SK-N-SH (cell line): ENCODE results near the gene ARHGAP42. TPM values are rescaled to one million over a fixed set of nuclear protein-coding genes. Genes with fewer than 3 reads are reported as not detected.

Source experiments
- CTCF ChIA-PET: fragments of 300-600, 350-600 bp; formaldehyde crosslinking; extraction: SDS; loops from one replicate; lab custom pipeline; 2021; lab: Yijun Ruan, JAX
- POLR2A ChIA-PET: fragments of 350-600 bp; sonication (Branson Sonifier 250); formaldehyde crosslinking; extraction: SDS; loops from one replicate; lab custom pipeline; 2020; ENCODE audit warnings: antibody characterized with exemption, inconsistent platforms; lab: Yijun Ruan, JAX
- DNase-seq: peaks from one replicate; pipeline ENCODE4 v3.0.0; 2012
- H2AFZ ChIP-seq: fragments of 200-600 bp; sonication (generic); 2 replicates; pipeline ENCODE4 v1.8.1; 2016; ENCODE audit warnings: antibody characterized with exemption, mild to moderate bottlenecking, low read depth
- H3F3A ChIP-seq: fragments of 200-600 bp; sonication (generic); replicated peaks from 2 replicates; pipeline ENCODE3; 2016; ENCODE audit warnings: antibody characterized with exemption, mild to moderate bottlenecking; ENCODE audit not compliant: insufficient read depth
- H3K27ac ChIP-seq, 2 experiments: fragments of 200-500 bp in 1 of 2; fragments of 200-600 bp in 1 of 2; sonication (Bioruptor generic) in 1 of 2; sonication (generic), shearing (Covaris generic) in 1 of 2; 2 replicates each; pipeline versions ENCODE4 v1.5.1 to v1.6.1; 2014 to 2016; ENCODE audit warnings: low read depth in 2 of 2, inconsistent platforms in 1 of 2, low read length in 1 of 2, mild to moderate bottlenecking in 1 of 2, mixed read lengths in 1 of 2
- H3K27me3 ChIP-seq: fragments of 200-600 bp; sonication (generic), shearing (Covaris generic); 2 replicates; pipeline ENCODE4 v1.6.1; 2016; ENCODE audit warnings: mixed run types; ENCODE audit not compliant: insufficient read depth
- H3K36me3 ChIP-seq, 2 experiments: fragments of 200-500 bp in 1 of 2; fragments of 200-600 bp in 1 of 2; sonication (Bioruptor generic) in 1 of 2; sonication (generic) in 1 of 2; replicated peaks in 1 of 2; 2 replicates each; pipeline versions ENCODE3 to v1.5.1; 2014 to 2016; ENCODE audit warnings: low read length in 1 of 2, mild to moderate bottlenecking in 1 of 2; ENCODE audit not compliant: insufficient read depth in 2 of 2, control insufficient read depth in 1 of 2
- H3K4me1 ChIP-seq, 2 experiments: fragments of 200-500 bp in 1 of 2; fragments of 200-600 bp in 1 of 2; sonication (Bioruptor generic) in 1 of 2; sonication (generic), shearing (Covaris generic) in 1 of 2; 2 replicates each; pipeline versions ENCODE4 v1.5.1 to v1.6.1; 2014 to 2016; ENCODE audit warnings: low read depth in 1 of 2, low read length in 1 of 2, mixed run types in 1 of 2; ENCODE audit not compliant: insufficient read depth in 2 of 2, control insufficient read depth in 1 of 2
- H3K4me2 ChIP-seq: fragments of 200-600 bp; sonication (generic), shearing (Covaris generic); 2 replicates; pipeline ENCODE4 v1.6.1; 2017; ENCODE audit warnings: mixed run types
- H3K4me3 ChIP-seq, 2 experiments: fragments of 200-500 bp in 1 of 2; fragments of 200-600 bp in 1 of 2; sonication (Bioruptor generic) in 1 of 2; sonication (generic), shearing (Covaris generic) in 1 of 2; 2 replicates each; pipeline versions ENCODE4 v1.5.1 to v1.8.1; 2014 to 2016; ENCODE audit warnings: low read depth in 2 of 2, inconsistent platforms in 1 of 2, low read length in 1 of 2, mild to moderate bottlenecking in 1 of 2, mixed read lengths in 1 of 2, moderate library complexity in 1 of 2
- H3K79me2 ChIP-seq: fragments of 200-600 bp; sonication (generic); 2 replicates; pipeline ENCODE4 v1.8.1; 2017; ENCODE audit warnings: mild to moderate bottlenecking; ENCODE audit not compliant: insufficient read depth
- H3K9ac ChIP-seq: fragments of 200-600 bp; sonication (generic); 2 replicates; pipeline ENCODE4 v1.6.1; 2017; ENCODE audit warnings: mixed run types
- H3K9me2 ChIP-seq: fragments of 200-600 bp; sonication (generic); 2 replicates; pipeline ENCODE4 v1.6.1; 2017; ENCODE audit warnings: mixed run types
- H3K9me3 ChIP-seq: fragments of 200-600 bp; sonication (generic); 2 replicates; pipeline ENCODE4 v1.6.1; 2017; ENCODE audit warnings: mixed run types, mild to moderate bottlenecking, moderate library complexity
- H4K20me1 ChIP-seq: fragments of 200-600 bp; sonication (generic); 2 replicates; pipeline ENCODE4 v1.6.1; 2017; ENCODE audit warnings: mild to moderate bottlenecking, mixed run types; ENCODE audit not compliant: insufficient read depth
- CHD2 ChIP-seq: fragments of 150-350 bp; IDR thresholded peaks from 2 replicates; pipeline ENCODE4 v1.6.1; 2018; ENCODE audit warnings: low read length; ENCODE audit not compliant: partially characterized antibody
- ELF1 ChIP-seq: IDR thresholded peaks from 2 replicates; pipeline ENCODE4 v1.4.0; 2012
- EP300 ChIP-seq, 2 experiments: IDR thresholded peaks; 2 replicates each; pipeline versions ENCODE4 v1.4.0 to v1.6.1; 2012; ENCODE audit warnings: borderline replicate concordance in 1 of 2, low read depth in 1 of 2, low read length in 1 of 2
- FOSL2 ChIP-seq: IDR thresholded peaks from 2 replicates; pipeline ENCODE4 v1.4.0; 2012; ENCODE audit warnings: low read depth, mild to moderate bottlenecking, moderate library complexity, borderline replicate concordance
- FOXM1 ChIP-seq: IDR thresholded peaks from 2 replicates; pipeline ENCODE4 v1.4.0; 2012; ENCODE audit warnings: low read depth, mild to moderate bottlenecking
- JUND ChIP-seq: IDR thresholded peaks from 2 replicates; pipeline ENCODE4 v1.4.0; 2012
- MEF2A ChIP-seq: IDR thresholded peaks from 2 replicates; pipeline ENCODE4 v1.4.0; 2012; ENCODE audit warnings: low read depth, borderline replicate concordance
- MXI1 ChIP-seq: IDR thresholded peaks from 2 replicates; pipeline ENCODE4 v1.6.1; 2012; ENCODE audit warnings: mild to moderate bottlenecking, low read depth, low read length, improper control_type of control experiment
- NRF1 ChIP-seq: IDR thresholded peaks from 2 replicates; pipeline ENCODE4 v1.6.1; 2012; ENCODE audit warnings: low read depth, mild to moderate bottlenecking, low read length
- PBX3 ChIP-seq: IDR thresholded peaks from 2 replicates; pipeline ENCODE4; 2012
- POLR2AphosphoS5 ChIP-seq: IDR thresholded peaks from 2 replicates; pipeline ENCODE4 v1.6.1; 2012; ENCODE audit warnings: low read depth, low read length
- RAD21 ChIP-seq: IDR thresholded peaks from 2 replicates; pipeline ENCODE4 v1.6.1; 2012; ENCODE audit warnings: mild to moderate bottlenecking, low read length
- SMC3 ChIP-seq: IDR thresholded peaks from 2 replicates; pipeline ENCODE4 v1.6.1; 2012; ENCODE audit warnings: low read depth, low read length, improper control_type of control experiment
- TCF12 ChIP-seq: IDR thresholded peaks from 2 replicates; pipeline ENCODE4 v1.4.0; 2012
- YY1 ChIP-seq: IDR thresholded peaks from 2 replicates; pipeline ENCODE4 v1.4.0; 2012; ENCODE audit warnings: low read depth, mild to moderate bottlenecking
- WGBS: methylation state at CpG from one replicate; pipeline ENCODE4 v1.1.6; 2017; ENCODE audit warnings: low lambda C conversion rate; 5-methylcytosine and 5-hydroxymethylcytosine counted together
- polyA plus RNA-seq, 3 experiments: library from polyadenylated mRNA; depleted of rRNA; stranded (reverse); fragments of >200 nt; gene quantifications; 2 replicates each; pipeline ENCODE4 v1.2.3, GENCODE V29; 2012
- TF ChIP-seq, protein P1 (sequence below): fragments of 150-350 bp; IDR thresholded peaks from 2 replicates; pipeline ENCODE4 v1.6.1; 2017; ENCODE audit warnings: antibody characterized with exemption, low read length, low read depth, borderline replicate concordance
- TF ChIP-seq, protein P2 (sequence below): fragments of 200-600 bp; sonication (generic); IDR thresholded peaks from 2 replicates; pipeline ENCODE4 v1.6.1; 2017; ENCODE audit warnings: antibody characterized with exemption, mild to moderate bottlenecking, moderate library complexity

ARHGAP42 gene
- polyA plus RNA-seq, 1 of the 3 experiments (the other 2 are of a cell fraction), result 0.02 TPM

DNA sequence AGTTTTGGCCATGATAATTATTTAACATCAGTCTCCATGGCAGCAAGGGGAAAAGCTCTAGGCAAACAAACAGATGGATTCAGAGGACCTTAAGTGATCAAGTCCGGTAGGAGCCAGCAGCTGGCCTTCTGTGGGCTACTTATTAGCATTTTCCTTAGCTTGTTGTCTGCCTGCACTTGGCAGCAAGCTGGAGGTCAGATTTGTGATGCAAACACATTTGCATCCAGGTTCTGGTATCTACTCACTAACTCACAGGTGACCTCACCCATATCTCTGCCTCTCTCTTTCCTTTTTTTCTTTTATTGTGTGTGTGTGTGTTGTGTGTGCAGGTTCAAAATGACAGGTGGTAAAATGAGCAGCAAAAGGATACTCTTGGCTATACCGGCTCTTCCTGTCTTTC, 32.3 kb downstream of the ARHGAP42 start:
- H3K79me2 ChIP-seq, result no peaks in the 10 kb centered on the region
- WGBS, result 0% methylated on average over 2 of the region's 2 CpGs
- H3F3A ChIP-seq, result no peaks in the 10 kb centered on the region
- no peak overlapping the region for H2AFZ ChIP-seq
- TF ChIP-seq, protein P1, sequence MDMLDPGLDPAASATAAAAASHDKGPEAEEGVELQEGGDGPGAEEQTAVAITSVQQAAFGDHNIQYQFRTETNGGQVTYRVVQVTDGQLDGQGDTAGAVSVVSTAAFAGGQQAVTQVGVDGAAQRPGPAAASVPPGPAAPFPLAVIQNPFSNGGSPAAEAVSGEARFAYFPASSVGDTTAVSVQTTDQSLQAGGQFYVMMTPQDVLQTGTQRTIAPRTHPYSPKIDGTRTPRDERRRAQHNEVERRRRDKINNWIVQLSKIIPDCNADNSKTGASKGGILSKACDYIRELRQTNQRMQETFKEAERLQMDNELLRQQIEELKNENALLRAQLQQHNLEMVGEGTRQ, result no peak
- TF ChIP-seq ELF1 (no peak), NRF1 (no peak), SMC3 (no peak), FOXM1 (no peak), TCF12 (no peak), EP300 (IDR thresholded peaks at IDR 0.05; ENCODE audit: borderline replicate concordance in 1 of 2, low read depth in 1 of 2, low read length in 1 of 2) (no peak), YY1 (no peak)
- H3K4me3 ChIP-seq, result no peak overlapping the region
- ChIA-PET POLR2A (no interaction called here), CTCF (no interaction called here)
- no peaks in the 10 kb centered on the region for H4K20me1 ChIP-seq
- no peak overlapping the region for H3K9ac ChIP-seq
- H3K9me2 ChIP-seq, result no peaks in the 10 kb centered on the region
- DNase-seq, result no peak
- no peaks in the 10 kb centered on the region for H3K36me3 ChIP-seq
- no peak overlapping the region for H3K4me2 ChIP-seq
- no peaks in the 10 kb centered on the region for H3K9me3 ChIP-seq
- H3K27me3 ChIP-seq, result no peaks in the 10 kb centered on the region; the same call in 1 of the 2 replicates
- H3K27ac ChIP-seq, result no peak overlapping the region
- H3K4me1 ChIP-seq, result no peaks in the 10 kb centered on the region; a peak in 2 of 4 replicates

DNA sequence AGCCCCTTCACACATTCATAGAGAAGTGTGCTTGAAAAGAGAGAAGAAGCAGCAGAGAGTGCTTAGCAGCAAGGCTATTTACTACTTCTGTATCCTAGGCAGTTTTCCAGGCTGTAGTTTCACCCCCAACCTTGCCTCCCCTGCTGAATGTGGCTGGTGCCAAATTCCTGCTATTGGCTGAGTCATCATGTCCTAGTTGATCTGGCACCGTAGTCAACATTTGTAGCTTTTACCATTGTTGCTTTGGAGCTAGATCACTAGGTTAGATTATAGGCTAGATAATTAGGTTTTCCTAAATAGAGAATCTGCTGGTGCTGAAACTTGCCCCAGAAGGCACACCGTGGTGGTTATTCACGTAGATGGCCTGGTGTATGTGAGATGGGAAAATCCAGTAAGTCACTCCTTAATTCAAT, 32.7 kb downstream of the ARHGAP42 start:
- Histone ChIP-seq H3K36me3 (no peaks in the 10 kb centered on the region), H3K4me1 (no peaks in the 10 kb centered on the region; a peak in 2 of 4 replicates), H3K9me2 (no peaks in the 10 kb centered on the region), H3K27me3 (no peaks in the 10 kb centered on the region; the same call in 1 of the 2 replicates), H3F3A (no peaks in the 10 kb centered on the region), H3K79me2 (no peaks in the 10 kb centered on the region), H2AFZ (no peak overlapping the region), H4K20me1 (no peaks in the 10 kb centered on the region), H3K4me3 (no peak overlapping the region), H3K27ac (no peak overlapping the region), H3K4me2 (no peak overlapping the region), H3K9ac (no peak overlapping the region), H3K9me3 (no peaks in the 10 kb centered on the region)
- ChIA-PET CTCF (no interaction called here), POLR2A (no interaction called here)
- 7% methylated on average over 3 of the region's 3 CpGs for WGBS
- peak; percentile 18; the same call in 1 of the 2 replicates for TF ChIP-seq FOSL2
- no peak for TF ChIP-seq EP300 (IDR thresholded peaks at IDR 0.05; ENCODE audit: borderline replicate concordance in 1 of 2, low read depth in 1 of 2, low read length in 1 of 2)
- no peak for DNase-seq

GRCh38 chr11:100726680-100727079, 39.6 kb downstream of the ARHGAP42 start:
- CTCF ChIA-PET, result no interaction called here
- H4K20me1 ChIP-seq, result no peaks in the 10 kb centered on the region
- H3K27me3 ChIP-seq, result no peaks in the 10 kb centered on the region; the same call in 1 of the 2 replicates
- H3K9ac ChIP-seq, result no peak overlapping the region
- no peaks in the 10 kb centered on the region for H3K9me3 ChIP-seq
- no peaks in the 10 kb centered on the region for H3K36me3 ChIP-seq
- POLR2A ChIA-PET, result no interaction called here
- no peaks in the 10 kb centered on the region for H3K4me1 ChIP-seq
- H3K79me2 ChIP-seq, result no peaks in the 10 kb centered on the region
- no peak overlapping the region for H3K4me3 ChIP-seq
- H3K9me2 ChIP-seq, result no peaks in the 10 kb centered on the region
- H3K4me2 ChIP-seq, result no peak overlapping the region
- no peak for DNase-seq
- no peak overlapping the region for H3K27ac ChIP-seq
- H2AFZ ChIP-seq, result no peak overlapping the region
- H3F3A ChIP-seq, result no peaks in the 10 kb centered on the region
- WGBS, result 5% methylated on average over 1 of the region's 1 CpG
- TF ChIP-seq NRF1 (no peak), RAD21 (no peak), MXI1 (no peak), EP300 (IDR thresholded peaks at IDR 0.05; ENCODE audit: borderline replicate concordance in 1 of 2, low read depth in 1 of 2, low read length in 1 of 2) (no peak), CHD2 (no peak), POLR2AphosphoS5 (no peak), PBX3 (no peak), JUND (no peak), MEF2A (no peak)
- TF ChIP-seq, protein P2, sequence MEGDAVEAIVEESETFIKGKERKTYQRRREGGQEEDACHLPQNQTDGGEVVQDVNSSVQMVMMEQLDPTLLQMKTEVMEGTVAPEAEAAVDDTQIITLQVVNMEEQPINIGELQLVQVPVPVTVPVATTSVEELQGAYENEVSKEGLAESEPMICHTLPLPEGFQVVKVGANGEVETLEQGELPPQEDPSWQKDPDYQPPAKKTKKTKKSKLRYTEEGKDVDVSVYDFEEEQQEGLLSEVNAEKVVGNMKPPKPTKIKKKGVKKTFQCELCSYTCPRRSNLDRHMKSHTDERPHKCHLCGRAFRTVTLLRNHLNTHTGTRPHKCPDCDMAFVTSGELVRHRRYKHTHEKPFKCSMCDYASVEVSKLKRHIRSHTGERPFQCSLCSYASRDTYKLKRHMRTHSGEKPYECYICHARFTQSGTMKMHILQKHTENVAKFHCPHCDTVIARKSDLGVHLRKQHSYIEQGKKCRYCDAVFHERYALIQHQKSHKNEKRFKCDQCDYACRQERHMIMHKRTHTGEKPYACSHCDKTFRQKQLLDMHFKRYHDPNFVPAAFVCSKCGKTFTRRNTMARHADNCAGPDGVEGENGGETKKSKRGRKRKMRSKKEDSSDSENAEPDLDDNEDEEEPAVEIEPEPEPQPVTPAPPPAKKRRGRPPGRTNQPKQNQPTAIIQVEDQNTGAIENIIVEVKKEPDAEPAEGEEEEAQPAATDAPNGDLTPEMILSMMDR, result no peak
